H4 (cell line): ENCODE data around the gene DHCR7. TPM values are rescaled to one million over a fixed set of nuclear protein-coding genes. Genes with fewer than 3 reads are reported as not detected.

Experiments used
- DNase-seq: peaks from one replicate; pipeline ENCODE4 v3.0.0-alpha.2; 2015; ENCODE audit warnings: low spot score
- total RNA-seq: library from RNA; depleted of rRNA; stranded (reverse); fragments of >200 nt; shearing (Covaris generic); gene quantifications from 2 replicates; pipeline ENCODE4 v1.2.3, GENCODE V29; 2014

The DHCR7 gene
- total RNA-seq, 1 experiment from 2014 or later, result 47.4 TPM

GRCh38 chr11:71477641-71478527 lies 29.7 kb upstream of the DHCR7 start:
- no peak for DNase-seq

- DNase-seq, result no peak
These were observed 28.9 kb upstream of the DHCR7 start for GRCh38 chr11:71476926-71477640.

- no peak for DNase-seq
These were observed 27.8 kb upstream of the DHCR7 start for GRCh38 chr11:71476031-71476430.

GRCh38 chr11:71474771-71475483 lies 26.7 kb upstream of the DHCR7 start:
- DNase-seq, result no peak

- DNase-seq, result no peak
These were observed 26.1 kb upstream of the DHCR7 start for GRCh38 chr11:71474141-71474770.

GRCh38 chr11:71473793-71474080 lies 25.5 kb upstream of the DHCR7 start:
- no peak for DNase-seq

- DNase-seq, result no peak
These were observed 25.0 kb upstream of the DHCR7 start for GRCh38 chr11:71472941-71473792.

- DNase-seq, result no peak
These were observed 24.2 kb upstream of the DHCR7 start for GRCh38 chr11:71472357-71472885.

GRCh38 chr11:71470946-71471345 lies 22.8 kb upstream of the DHCR7 start:
- no peak for DNase-seq

GRCh38 chr11:71467164-71467563 lies 19.0 kb upstream of the DHCR7 start:
- DNase-seq, result no peak

GRCh38 chr11:71466358-71466757 lies 18.2 kb upstream of the DHCR7 start:
- no peak for DNase-seq

GRCh38 chr11:71465054-71465453 lies 16.9 kb upstream of the DHCR7 start:
- DNase-seq, result no peak

- DNase-seq, result no peak
These were observed 15.4 kb upstream of the DHCR7 start for GRCh38 chr11:71463331-71464211.

- no peak for DNase-seq
These were observed 14.5 kb upstream of the DHCR7 start for GRCh38 chr11:71462726-71463125.

GRCh38 chr11:71461696-71462095 lies 13.5 kb upstream of the DHCR7 start:
- no peak for DNase-seq

GRCh38 chr11:71459767-71460320 lies 11.7 kb upstream of the DHCR7 start:
- DNase-seq, result no peak

GRCh38 chr11:71459076-71459766 lies 11.0 kb upstream of the DHCR7 start:
- DNase-seq, result no peak

GRCh38 chr11:71458146-71459070 lies 10.2 kb upstream of the DHCR7 start:
- DNase-seq, result no peak
